Measurements from ENCODE around the gene FLYWCH2.

FLYWCH2 gene

GRCh38 chr16:2882650-2883457, at the start of gene FLYWCH2:
Gene FLYWCH2 (plus strand): TSS chr16:2883215. CDS start chr16:2896450, 13,235 bp downstream.
- H3K4me3 ChIP-seq (ENCODE audit: low read depth, low read length, poor library complexity, severe bottlenecking) = peak within 1 kb of the TSS; percentile 68
- H3K9me2 ChIP-seq (ENCODE audit: low read depth, low read length) = no peaks in the 10 kb centered on the region
- no peaks in the 10 kb centered on the region for H3K79me2 ChIP-seq (ENCODE audit: insufficient read depth, low read length)
- H4K20me1 ChIP-seq (ENCODE audit: insufficient read depth, low read length) = no peaks in the 10 kb centered on the region
- peaks cover 9% of the 10 kb centered on the region for H3K9me3 ChIP-seq (ENCODE audit: low read length)
- peaks cover 5% of the 10 kb centered on the region for H3K4me1 ChIP-seq (ENCODE audit: insufficient read depth, low read length, severe bottlenecking)
- no peaks in the 10 kb centered on the region for H3K27me3 ChIP-seq (ENCODE audit: insufficient read depth, low read length)
- H3K27ac ChIP-seq (ENCODE audit: low read depth, low read length, poor library complexity, severe bottlenecking) = no peak within 1 kb of the TSS
- peak within 1 kb of the TSS; percentile 71 for H3K9ac ChIP-seq (ENCODE audit: low read length)
- H3F3A ChIP-seq (ENCODE audit: insufficient read depth, low read length) = no peaks in the 10 kb centered on the region
- TF ChIP-seq EZH2 (IDR thresholded peaks at IDR 0.05; ENCODE audit: borderline replicate concordance, low read length) (no peak), CTCF (IDR thresholded peaks at IDR 0.05; ENCODE audit: low read length) (no peak)
- peak within 1 kb of the TSS; percentile 71 for H3K4me2 ChIP-seq (ENCODE audit: low read length)
- H3K36me3 ChIP-seq (ENCODE audit: insufficient read depth, low read length) = no peaks in the 10 kb centered on the region; the same call in 1 of the 2 replicates
- H2AFZ ChIP-seq (ENCODE audit: low read length) = no peak within 1 kb of the TSS

- no peak overlapping the region for H3K4me2 ChIP-seq (ENCODE audit: low read length)
- no peaks in the 10 kb centered on the region for H3K9me3 ChIP-seq (ENCODE audit: low read length)
- H3K27me3 ChIP-seq (ENCODE audit: insufficient read depth, low read length) = peaks cover 15% of the 10 kb centered on the region; the same call in 1 of the 2 replicates
- no peaks in the 10 kb centered on the region for H3K36me3 ChIP-seq (ENCODE audit: insufficient read depth, low read length)
- H3K27ac ChIP-seq (ENCODE audit: low read depth, low read length, poor library complexity, severe bottlenecking) = no peak overlapping the region
- no peak overlapping the region for H3K9ac ChIP-seq (ENCODE audit: low read length)
- no peaks in the 10 kb centered on the region for H3F3A ChIP-seq (ENCODE audit: insufficient read depth, low read length)
- H3K4me1 ChIP-seq (ENCODE audit: insufficient read depth, low read length, severe bottlenecking) = no peaks in the 10 kb centered on the region
- no peak overlapping the region for H2AFZ ChIP-seq (ENCODE audit: low read length)
- no peaks in the 10 kb centered on the region for H3K9me2 ChIP-seq (ENCODE audit: low read depth, low read length)
- TF ChIP-seq EZH2 (IDR thresholded peaks at IDR 0.05; ENCODE audit: borderline replicate concordance, low read length) (no peak), CTCF (IDR thresholded peaks at IDR 0.05; ENCODE audit: low read length) (no peak)
- no peak overlapping the region for H3K4me3 ChIP-seq (ENCODE audit: low read depth, low read length, poor library complexity, severe bottlenecking)
- H4K20me1 ChIP-seq (ENCODE audit: insufficient read depth, low read length) = no peaks in the 10 kb centered on the region
- H3K79me2 ChIP-seq (ENCODE audit: insufficient read depth, low read length) = no peaks in the 10 kb centered on the region
These were observed 49.2 kb upstream of the FLYWCH2 start for GRCh38 chr16:2833776-2834175.

- Histone ChIP-seq H2AFZ (ENCODE audit: low read length) (no peak overlapping the region), H3K4me3 (ENCODE audit: low read depth, low read length, poor library complexity, severe bottlenecking) (no peak overlapping the region), H3K9ac (ENCODE audit: low read length) (no peak overlapping the region), H4K20me1 (ENCODE audit: insufficient read depth, low read length) (no peaks in the 10 kb centered on the region), H3K4me1 (ENCODE audit: insufficient read depth, low read length, severe bottlenecking) (no peaks in the 10 kb centered on the region), H3K4me2 (ENCODE audit: low read length) (no peak overlapping the region), H3K27ac (ENCODE audit: low read depth, low read length, poor library complexity, severe bottlenecking) (no peak overlapping the region), H3K79me2 (ENCODE audit: insufficient read depth, low read length) (no peaks in the 10 kb centered on the region), H3K27me3 (ENCODE audit: insufficient read depth, low read length) (peaks cover 15% of the 10 kb centered on the region; the same call in 1 of the 2 replicates), H3K36me3 (ENCODE audit: insufficient read depth, low read length) (no peaks in the 10 kb centered on the region), H3K9me2 (ENCODE audit: low read depth, low read length) (no peaks in the 10 kb centered on the region), H3K9me3 (ENCODE audit: low read length) (no peaks in the 10 kb centered on the region), H3F3A (ENCODE audit: insufficient read depth, low read length) (no peaks in the 10 kb centered on the region)
- TF ChIP-seq EZH2 (IDR thresholded peaks at IDR 0.05; ENCODE audit: borderline replicate concordance, low read length) = no peak
- no peak for TF ChIP-seq CTCF (IDR thresholded peaks at IDR 0.05; ENCODE audit: low read length)
These were observed 48.0 kb upstream of the FLYWCH2 start for GRCh38 chr16:2834968-2835367.

All from OCI-LY1 (cell line).